OCI-LY7 (cell line): Measurements from ENCODE around the gene COL11A2. TPM values are rescaled to one million over a fixed set of nuclear protein-coding genes. Genes with fewer than 3 reads are reported as not detected.

ENCODE experiments used
- BruUV-seq: library from RNA; stranded (reverse); fragments of 400-500 nt; replicated peaks from 2 replicates; lab custom pipeline; 2021; lab: Mats Ljungman, UMichigan
- CTCF ChIA-PET: fragments of 300-600 bp; sonication (Branson Sonifier 250); formaldehyde crosslinking; loops from one replicate; lab custom pipeline; 2022; ENCODE audit warnings: antibody characterized with exemption; ENCODE audit not compliant: unreplicated experiment; lab: Charles Lee
- POLR2A ChIA-PET: fragments of 300-600 bp; sonication (Branson Sonifier 250); formaldehyde crosslinking; loops from one replicate; lab custom pipeline; 2022; ENCODE audit warnings: antibody characterized with exemption; lab: Charles Lee
- DNase-seq: peaks from one replicate; pipeline ENCODE4 v3.0.0-alpha.2; 2015; ENCODE audit warnings: low spot score
- H2AFZ ChIP-seq: fragments of 200-600 bp; sonication (generic), shearing (Covaris generic); 2 replicates; pipeline ENCODE4 v1.6.1; 2014; ENCODE audit warnings: mild to moderate bottlenecking, antibody characterized with exemption, low read length, moderate library complexity
- H3K27ac ChIP-seq: fragments of 200-600 bp; sonication (generic); 2 replicates; pipeline ENCODE4 v1.5.1; 2014; ENCODE audit warnings: mixed run types, low read depth, mild to moderate bottlenecking, moderate library complexity, low read length, inconsistent platforms; ENCODE audit not compliant: poor library complexity, severe bottlenecking
- H3K36me3 ChIP-seq: fragments of 200-600 bp; sonication (generic); 2 replicates; pipeline ENCODE4 v1.6.1; 2014; ENCODE audit warnings: mild to moderate bottlenecking, antibody characterized with exemption, low read length, moderate library complexity, mixed read lengths; ENCODE audit not compliant: insufficient read depth
- H3K4me1 ChIP-seq: fragments of 200-600 bp; sonication (generic); 2 replicates; pipeline ENCODE4 v1.5.1; 2014; ENCODE audit warnings: mild to moderate bottlenecking, low read length; ENCODE audit not compliant: insufficient read depth, poor library complexity, severe bottlenecking
- H3K4me2 ChIP-seq: fragments of 200-600 bp; sonication (generic); 2 replicates; pipeline ENCODE4 v1.6.1; 2014; ENCODE audit warnings: mild to moderate bottlenecking, low read length
- H3K4me3 ChIP-seq: fragments of 200-600 bp; sonication (generic); 2 replicates; pipeline ENCODE4 v1.5.1; 2014; ENCODE audit warnings: mild to moderate bottlenecking, low read depth, low read length; ENCODE audit not compliant: poor library complexity, severe bottlenecking
- H3K79me2 ChIP-seq: fragments of 200-600 bp; sonication (generic); 2 replicates; pipeline ENCODE4 v1.6.1; 2016; ENCODE audit warnings: low read depth, mild to moderate bottlenecking, low read length, moderate library complexity, mixed read lengths; ENCODE audit not compliant: insufficient read depth
- H3K9me2 ChIP-seq: fragments of 200-600 bp; sonication (generic); 2 replicates; pipeline ENCODE4 v1.6.1; 2016; ENCODE audit warnings: mild to moderate bottlenecking, low read length, mixed read lengths; ENCODE audit not compliant: insufficient read depth
- H3K9me3 ChIP-seq: fragments of 200-600 bp; sonication (generic); 2 replicates; pipeline ENCODE4 v1.6.1; 2014; ENCODE audit warnings: mild to moderate bottlenecking, mixed run types, low read length, mixed read lengths
- H4K20me1 ChIP-seq: fragments of 200-600 bp; sonication (generic); 2 replicates; pipeline ENCODE4 v1.6.1; 2014; ENCODE audit warnings: mild to moderate bottlenecking, antibody characterized with exemption, low read length, moderate library complexity, mixed read lengths; ENCODE audit not compliant: insufficient read depth
- CTCF ChIP-seq: fragments of 200-600 bp; sonication (generic); conservative IDR thresholded peaks from 2 replicates; pipeline ENCODE4 v1.5.1; 2014; ENCODE audit warnings: mild to moderate bottlenecking, antibody characterized with exemption, low read length, moderate library complexity, mixed read lengths
- EZH2phosphoT487 ChIP-seq: fragments of 200-600 bp; sonication (generic); IDR thresholded peaks from 2 replicates; pipeline ENCODE4 v1.6.1; 2018; ENCODE audit warnings: low read depth, borderline replicate concordance, mild to moderate bottlenecking, mixed run types, antibody characterized with exemption, low read length, moderate library complexity, mixed read lengths
- intact Hi-C: fragments of 100-400 bp; cut with micrococcal nuclease; formaldehyde crosslinking; loops from one replicate; pipeline ENCODE4 v1.10.0; 2022; ENCODE audit not compliant: unreplicated experiment
- total RNA-seq, 2 experiments: library from RNA; depleted of rRNA in 1 of 2; stranded (reverse); fragments of >200 nt in 1 of 2; shearing (Covaris generic) in 1 of 2; gene quantifications; 2 replicates each; pipeline ENCODE4 v1.2.3, GENCODE V29; 2014 to 2022

COL11A2 gene
- total RNA-seq, 2 experiments from 2014 or later: 4.5 to 5.2 TPM

GRCh38 chr6:33194431-33194979, 2.2 kb upstream of the COL11A2 start:
- Histone ChIP-seq H3K4me1 (peaks cover 22% of the 10 kb centered on the region), H3K79me2 (peaks cover 8% of the 10 kb centered on the region; the same call in 1 of the 2 replicates), H3K4me3 (no peak overlapping the region), H3K36me3 (peaks cover 47% of the 10 kb centered on the region), H3K9me2 (no peaks in the 10 kb centered on the region), H3K4me2 (no peak overlapping the region), H2AFZ (no peak overlapping the region), H3K9me3 (no peaks in the 10 kb centered on the region), H3K27ac (no peak overlapping the region), H4K20me1 (no peaks in the 10 kb centered on the region; the same call in 1 of the 2 replicates)
- BruUV-seq: no TSS peak
- intact Hi-C loops: no loop called here
- TF ChIP-seq EZH2phosphoT487: no peak
- TF ChIP-seq CTCF: no peak
- POLR2A ChIA-PET: no interaction called here
- CTCF ChIA-PET: no interaction called here
- no peak for DNase-seq

- intact Hi-C loops: no loop called here
- Histone ChIP-seq H3K27ac (no peak overlapping the region), H3K4me2 (no peak overlapping the region), H3K9me3 (no peaks in the 10 kb centered on the region), H4K20me1 (no peaks in the 10 kb centered on the region; the same call in 1 of the 2 replicates), H3K36me3 (peaks cover 47% of the 10 kb centered on the region), H2AFZ (no peak overlapping the region), H3K4me1 (peaks cover 14% of the 10 kb centered on the region), H3K9me2 (no peaks in the 10 kb centered on the region), H3K4me3 (no peak overlapping the region), H3K79me2 (no peaks in the 10 kb centered on the region; the same call in 1 of the 2 replicates)
- no TSS peak for BruUV-seq
- TF ChIP-seq CTCF: no peak
- TF ChIP-seq EZH2phosphoT487: no peak
- CTCF ChIA-PET: no interaction called here
- DNase-seq: no peak
- POLR2A ChIA-PET: no interaction called here
Measured at GRCh38 chr6:33193619-33194018, 1.4 kb upstream of the COL11A2 start.

- ChIA-PET POLR2A (no interaction called here), CTCF (no interaction called here)
- Histone ChIP-seq H3K36me3 (peaks cover 46% of the 10 kb centered on the region), H3K4me3 (no peak overlapping the region), H3K27ac (no peak overlapping the region), H4K20me1 (no peaks in the 10 kb centered on the region; the same call in 1 of the 2 replicates), H3K9me2 (no peaks in the 10 kb centered on the region), H3K79me2 (no peaks in the 10 kb centered on the region), H3K4me2 (no peak overlapping the region), H2AFZ (no peak overlapping the region), H3K9me3 (no peaks in the 10 kb centered on the region), H3K4me1 (peaks cover 7% of the 10 kb centered on the region)
- TF ChIP-seq CTCF (no peak), EZH2phosphoT487 (no peak)
- BruUV-seq: no TSS peak
- intact Hi-C loops: no loop called here
- DNase-seq: no peak
Measured at GRCh38 chr6:33192671-33193602, 670 bp upstream of the COL11A2 start.
